MCF 10A (cell line): Measurements from ENCODE around the gene ATRIP. TPM values are rescaled to one million over a fixed set of nuclear protein-coding genes. Genes with fewer than 3 reads are reported as not detected.
"Not testable (repeated sequence)": the region's sequence is repeated elsewhere in the genome, so short reads cannot be mapped to it uniquely, and the experiment has no call there.

Source experiments
- BruUV-seq: library from RNA; stranded (reverse); fragments of 400-500 nt; replicated peaks from 2 replicates; lab custom pipeline; 2021; lab: Mats Ljungman, UMichigan
- CTCF ChIA-PET: fragments of 300-600 bp; sonication (Branson Sonifier 250); formaldehyde crosslinking; extraction: SDS; loops from one replicate; lab custom pipeline; 2021; ENCODE audit warnings: antibody characterized with exemption, inconsistent platforms; lab: Yijun Ruan, JAX
- POLR2A ChIA-PET: fragments of 300-600, 350-650 bp; sonication (Branson Sonifier 250); formaldehyde crosslinking; extraction: SDS; loops from one replicate; lab custom pipeline; 2020; ENCODE audit warnings: antibody characterized with exemption, inconsistent platforms; lab: Yijun Ruan, JAX
- DNase-seq: peaks from one replicate; pipeline ENCODE4 v3.0.0-alpha.2; 2018; ENCODE audit not compliant: unreplicated experiment
- H3K27ac Mint-ChIP-seq: one replicate; pipeline ENCODE4 v1.8.0; 2022; ENCODE audit warnings: mild to moderate bottlenecking, low read depth, mixed read lengths; ENCODE audit not compliant: unreplicated experiment
- H3K27me3 Mint-ChIP-seq: one replicate; pipeline ENCODE4 v1.8.0; 2022; ENCODE audit warnings: mixed read lengths; ENCODE audit not compliant: insufficient read depth, unreplicated experiment
- H3K36me3 Mint-ChIP-seq: one replicate; pipeline ENCODE4 v1.8.0; 2022; ENCODE audit warnings: mild to moderate bottlenecking, moderate library complexity, mixed read lengths; ENCODE audit not compliant: insufficient read depth, unreplicated experiment
- H3K4me1 Mint-ChIP-seq: one replicate; pipeline ENCODE4 v1.8.0; 2022; ENCODE audit warnings: mixed read lengths; ENCODE audit not compliant: insufficient read depth, unreplicated experiment
- H3K4me3 Mint-ChIP-seq: one replicate; pipeline ENCODE4 v1.8.0; 2022; ENCODE audit warnings: mild to moderate bottlenecking, moderate library complexity, mixed read lengths; ENCODE audit not compliant: unreplicated experiment
- H3K9me3 Mint-ChIP-seq: one replicate; pipeline ENCODE4 v1.8.0; 2022; ENCODE audit warnings: mixed read lengths; ENCODE audit not compliant: unreplicated experiment
- intact Hi-C: fragments of 100-400 bp; cut with micrococcal nuclease; formaldehyde crosslinking; loops from 2 replicates; pipeline ENCODE4 v1.14.1; 2022
- total RNA-seq: library from RNA; stranded (reverse); gene quantifications from 2 replicates; pipeline ENCODE4 v1.2.3, GENCODE V29; 2022
- TF ChIP-seq, protein P1 (sequence below): fragments of 200-600 bp; IDR thresholded peaks from one replicate; pipeline ENCODE4 v1.8.0; 2022; ENCODE audit warnings: antibody characterized with exemption, mild to moderate bottlenecking; ENCODE audit not compliant: unreplicated experiment

ATRIP gene
- total RNA-seq, 1 experiment from 2014 or later = 8.6 TPM

- Mint-ChIP-seq H3K27ac (no peak overlapping the region), H3K36me3 (peaks cover 47% of the 10 kb centered on the region), H3K4me3 (no peak overlapping the region), H3K4me1 (no peaks in the 10 kb centered on the region), H3K27me3 (no peaks in the 10 kb centered on the region), H3K9me3 (no peaks in the 10 kb centered on the region)
- DNase-seq = no peak
- ChIA-PET CTCF (interaction anchor here (0.6 kb wide), 1 partner anchor 591 kb away, joined by 3 read pairs; no protein-coding TSS in a partner anchor), POLR2A (interaction anchor here (2.2 kb wide), 1 partner anchor 13 kb away, joined by 12 read pairs; the partner anchor contains the start of gene ATRIP)
- TF ChIP-seq, protein P1, sequence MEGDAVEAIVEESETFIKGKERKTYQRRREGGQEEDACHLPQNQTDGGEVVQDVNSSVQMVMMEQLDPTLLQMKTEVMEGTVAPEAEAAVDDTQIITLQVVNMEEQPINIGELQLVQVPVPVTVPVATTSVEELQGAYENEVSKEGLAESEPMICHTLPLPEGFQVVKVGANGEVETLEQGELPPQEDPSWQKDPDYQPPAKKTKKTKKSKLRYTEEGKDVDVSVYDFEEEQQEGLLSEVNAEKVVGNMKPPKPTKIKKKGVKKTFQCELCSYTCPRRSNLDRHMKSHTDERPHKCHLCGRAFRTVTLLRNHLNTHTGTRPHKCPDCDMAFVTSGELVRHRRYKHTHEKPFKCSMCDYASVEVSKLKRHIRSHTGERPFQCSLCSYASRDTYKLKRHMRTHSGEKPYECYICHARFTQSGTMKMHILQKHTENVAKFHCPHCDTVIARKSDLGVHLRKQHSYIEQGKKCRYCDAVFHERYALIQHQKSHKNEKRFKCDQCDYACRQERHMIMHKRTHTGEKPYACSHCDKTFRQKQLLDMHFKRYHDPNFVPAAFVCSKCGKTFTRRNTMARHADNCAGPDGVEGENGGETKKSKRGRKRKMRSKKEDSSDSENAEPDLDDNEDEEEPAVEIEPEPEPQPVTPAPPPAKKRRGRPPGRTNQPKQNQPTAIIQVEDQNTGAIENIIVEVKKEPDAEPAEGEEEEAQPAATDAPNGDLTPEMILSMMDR = no peak
- no TSS peak for BruUV-seq
- intact Hi-C loops = no loop called here
These were observed 12.8 kb downstream of the ATRIP start for GRCh38 chr3:48459331-48459730.

DNA sequence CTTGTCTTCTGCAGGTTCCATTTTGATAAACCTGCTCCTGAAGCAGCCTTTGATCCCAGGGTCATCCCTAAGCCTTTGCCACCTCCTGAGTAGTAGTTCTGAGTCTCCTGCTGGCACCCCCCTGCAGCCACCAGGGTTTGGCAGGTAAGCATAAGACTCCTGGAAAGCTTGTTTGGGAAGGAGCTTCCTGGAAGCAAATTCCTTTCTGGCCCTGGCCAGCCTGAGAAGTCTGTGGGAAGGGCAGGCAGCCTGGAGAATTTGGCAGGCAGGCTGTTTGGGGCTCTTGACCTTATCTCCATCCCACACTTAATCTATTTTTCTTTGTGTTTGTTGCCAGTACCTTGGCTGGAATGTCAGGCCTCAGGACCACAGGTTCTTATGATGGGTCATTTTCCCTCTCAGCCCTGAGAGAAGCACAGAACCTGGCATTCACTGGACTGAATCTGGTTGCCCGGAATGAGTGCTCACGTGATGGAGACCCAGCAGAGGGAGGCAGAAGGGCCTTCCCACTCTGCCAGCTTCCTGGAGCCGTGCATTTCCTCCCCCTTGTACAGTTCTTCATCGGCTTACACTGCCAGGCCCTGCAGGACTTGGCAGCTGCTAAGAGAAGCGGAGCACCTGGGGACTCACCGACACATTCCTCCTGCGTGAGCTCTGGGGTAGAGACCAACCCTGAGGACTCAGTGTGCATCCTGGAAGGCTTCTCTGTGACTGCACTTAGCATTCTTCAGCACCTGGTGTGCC is 13.4 kb downstream of the ATRIP start:
- no TSS peak for BruUV-seq
- TF ChIP-seq, protein P1 = no peak
- Mint-ChIP-seq H3K27ac (no peak overlapping the region), H3K9me3 (no peaks in the 10 kb centered on the region), H3K36me3 (peaks cover 41% of the 10 kb centered on the region), H3K4me3 (no peak overlapping the region), H3K4me1 (no peaks in the 10 kb centered on the region), H3K27me3 (no peaks in the 10 kb centered on the region)
- ChIA-PET CTCF (interaction anchor here (0.6 kb wide), 2 partner anchors 150 to 179 kb away, joined by 3 read pairs; partner anchors contain the start of gene UQCRC1), POLR2A (no interaction called here)
- intact Hi-C loops = no loop called here
- DNase-seq = no peak

DNA sequence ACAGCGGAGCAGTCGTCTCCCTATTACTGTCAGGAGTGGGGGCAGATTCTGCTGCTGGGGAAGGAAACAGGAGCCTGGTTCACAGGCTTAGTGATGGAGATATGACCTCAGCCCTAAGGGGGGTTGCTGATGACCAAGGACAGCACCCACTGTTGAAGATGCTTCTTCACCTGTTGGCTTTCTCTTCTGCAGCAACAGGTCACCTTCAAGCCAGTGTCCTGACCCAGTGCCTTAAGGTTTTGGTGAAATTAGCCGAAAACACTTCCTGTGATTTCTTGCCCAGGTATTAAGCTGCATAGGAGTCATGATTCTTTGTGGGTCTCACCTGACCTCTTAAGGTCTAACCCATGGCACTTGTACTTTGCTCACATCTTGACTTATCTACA is 14.0 kb downstream of the ATRIP start:
- BruUV-seq = no TSS peak
- H3K36me3 Mint-ChIP-seq = peaks cover 40% of the 10 kb centered on the region

GRCh38 chr3:48461767-48462166 is 15.2 kb downstream of the ATRIP start:
- BruUV-seq, DNase-seq, H3K9me3 Mint-ChIP-seq, H3K27ac Mint-ChIP-seq, H3K4me3 Mint-ChIP-seq, intact Hi-C loops, H3K27me3 Mint-ChIP-seq: not testable (repeated sequence)
- CTCF ChIA-PET = interaction anchor here (0.6 to 0.7 kb wide), 2 partner anchors 12 to 92 kb away, joined by 3 to 4 read pairs; no protein-coding TSS in a partner anchor
- Mint-ChIP-seq H3K4me1 (peaks cover 11% of the 10 kb centered on the region), H3K36me3 (peaks cover 40% of the 10 kb centered on the region)
- POLR2A ChIA-PET = interaction anchor here (0.6 to 1.2 kb wide), 3 partner anchors 12 to 66 kb away, joined by 3 to 4 read pairs (median 3); no protein-coding TSS in a partner anchor

More for the DNA sequence above, 14.0 kb downstream of the ATRIP start:
- POLR2A ChIA-PET = interaction anchor here (1.2 kb wide), 1 partner anchor 11 kb away, joined by 3 read pairs; no protein-coding TSS in a partner anchor
- no peaks in the 10 kb centered on the region for H3K9me3 Mint-ChIP-seq
- H3K4me3 Mint-ChIP-seq = no peak overlapping the region
- no peaks in the 10 kb centered on the region for H3K27me3 Mint-ChIP-seq
- no peak for DNase-seq
- TF ChIP-seq, protein P1 = no peak
- no peak overlapping the region for H3K27ac Mint-ChIP-seq
- peaks cover 2% of the 10 kb centered on the region for H3K4me1 Mint-ChIP-seq
- CTCF ChIA-PET = interaction anchor here (0.6 kb wide), 1 partner anchor 179 kb away, joined by 3 read pairs; no protein-coding TSS in a partner anchor
- intact Hi-C loops = no loop called here
